ENCODE measurements around the gene SSU72.

GRCh38 chr1:1541956-1542765 lies 32.5 kb downstream of the SSU72 start:
- TF ChIP-seq CTCF (IDR thresholded peaks at IDR 0.05) (no peak), GABPA (IDR thresholded peaks at IDR 0.05; ENCODE audit: low read depth) (no peak), EZH2phosphoT487 (IDR thresholded peaks at IDR 0.05; ENCODE audit: borderline replicate concordance, low read depth) (no peak), RCOR1 (IDR thresholded peaks at IDR 0.05; ENCODE audit: low read length) (no peak), REST (IDR thresholded peaks at IDR 0.05; ENCODE audit: low read depth, low read length) (no peak), ZBTB33 (IDR thresholded peaks at IDR 0.05; ENCODE audit: borderline replicate concordance, low read depth) (no peak), FOXJ3 (CRISPR knock-in tag; IDR thresholded peaks at IDR 0.05) (no peak), JUND (IDR thresholded peaks at IDR 0.05) (no peak), USF1 (IDR thresholded peaks at IDR 0.05; ENCODE audit: borderline replicate concordance, low read depth) (no peak), TAF1 (IDR thresholded peaks at IDR 0.05; ENCODE audit: borderline replicate concordance, low read depth, low read length) (no peak)

All from SK-N-SH (cell line).